ENCODE results near the gene THTPA. TPM values are rescaled to one million over a fixed set of nuclear protein-coding genes. Genes with fewer than 3 reads are reported as not detected.

The THTPA gene
- total RNA-seq, 3 donors from 2014 or later (not counting 1 experiment from before 2014, with no cell fraction given) = 16.5 to 19.3 (median 19.1) TPM

DNA sequence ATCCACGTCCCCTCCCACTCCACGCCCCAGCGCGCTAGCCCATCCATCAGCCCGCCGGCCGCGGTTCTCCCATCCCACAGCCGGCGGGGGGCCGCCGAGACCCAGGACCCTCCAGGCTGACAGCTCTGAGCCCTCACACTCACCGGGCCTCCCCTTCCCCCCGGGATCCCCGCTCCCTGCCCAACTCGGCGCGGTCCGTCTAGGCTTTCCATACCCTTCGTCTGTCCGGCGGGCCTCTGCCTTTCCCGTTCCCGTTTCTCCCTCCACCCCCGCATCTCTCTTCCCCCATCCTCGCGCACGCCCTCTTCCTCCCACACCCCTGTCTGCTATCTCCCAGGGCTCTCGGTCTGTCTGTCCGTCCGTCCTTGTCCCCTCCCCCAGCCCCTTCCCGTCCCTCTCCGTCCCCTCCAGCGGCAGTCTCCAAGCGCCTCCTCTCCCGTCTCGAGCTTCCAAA lies 5.2 kb upstream of the THTPA start:
- intact Hi-C loops (cut with micrococcal nuclease) = loop anchor here (1.0 kb wide), 1 partner anchor 82 kb away; the partner anchor contains the start of gene NGDN
- Mint-ChIP-seq H3K9me3 (no peaks in the 10 kb centered on the region), H3K27me3 (ENCODE audit: low read depth in 2 of 2) (no peaks in the 10 kb centered on the region), H3K4me1 (peaks cover 6 to 15% of the 10 kb centered on the region in 2 donors), H3K36me3 (no peaks in the 10 kb centered on the region), H3K27ac (no peak overlapping the region), H3K4me3 (no peak overlapping the region)
- TF ChIP-seq CTCF (IDR thresholded peaks at IDR 0.05) = no peak
- no peaks in the 10 kb centered on the region for H3K9me3 ChIP-seq (ENCODE audit: control insufficient read depth, insufficient read depth, low read length)
- no peaks in the 10 kb centered on the region for H3K36me3 ChIP-seq (ENCODE audit: control insufficient read depth, insufficient read depth, low read length)
- WGBS (ENCODE audit: insufficient coverage) = 4% methylated on average over 31 of the region's 37 CpGs
- peak overlapping the region; percentile 66 for H3K4me3 ChIP-seq (ENCODE audit: low read length)
- peaks cover 9% of the 10 kb centered on the region for H3K27me3 ChIP-seq (ENCODE audit: control insufficient read depth, insufficient read depth, low read length)
- no peak overlapping the region for H3K27ac ChIP-seq (ENCODE audit: low read length)
- ATAC-seq (no peak), DNase-seq (no peak)
- H3K4me1 ChIP-seq (ENCODE audit: control insufficient read depth, insufficient read depth, low read length) = peaks cover 23% of the 10 kb centered on the region

- Mint-ChIP-seq H3K9me3 (no peaks in the 10 kb centered on the region), H3K4me3 (no peak within 1 kb of the TSS), H3K27ac (peak within 1 kb of the TSS in 1 of 2 donors; percentile 60), H3K4me1 (peaks cover 12 to 21% of the 10 kb centered on the region in 2 donors), H3K36me3 (no peaks in the 10 kb centered on the region), H3K27me3 (ENCODE audit: low read depth in 2 of 2) (no peaks in the 10 kb centered on the region)
- peaks cover 9% of the 10 kb centered on the region for H3K27me3 ChIP-seq (ENCODE audit: control insufficient read depth, insufficient read depth, low read length)
- TF ChIP-seq CTCF (IDR thresholded peaks at IDR 0.05) = no peak
- H3K9me3 ChIP-seq (ENCODE audit: control insufficient read depth, insufficient read depth, low read length) = no peaks in the 10 kb centered on the region
- peaks cover 27% of the 10 kb centered on the region for H3K4me1 ChIP-seq (ENCODE audit: control insufficient read depth, insufficient read depth, low read length)
- no peak within 1 kb of the TSS for H3K27ac ChIP-seq (ENCODE audit: low read length)
- DNase-seq (peak; percentile 54 to 84), ATAC-seq (peak; percentile 56 to 62 (median 61))
- under 1% methylated on average over 36 of the region's 49 CpGs for WGBS (ENCODE audit: insufficient coverage)
- H3K4me3 ChIP-seq (ENCODE audit: low read length) = peak within 1 kb of the TSS; percentile 66
- H3K36me3 ChIP-seq (ENCODE audit: control insufficient read depth, insufficient read depth, low read length) = no peaks in the 10 kb centered on the region
- intact Hi-C loops (cut with micrococcal nuclease) = loop anchor here (1.0 kb wide), 1 partner anchor 82 kb away; the partner anchor contains the start of gene NGDN
Observed at GRCh38 chr14:23551266-23552028, 4.6 kb upstream of the THTPA start, which contains the start of gene ZFHX2. TSS of gene ZFHX2 (minus strand) at chr14:23551765. CDS start at chr14:23535325, 16,440 bp downstream.

GRCh38 chr14:23555533-23555881 lies 564 bp upstream of the THTPA start:
- DNase-seq (no peak), ATAC-seq (no peak)
- WGBS (ENCODE audit: insufficient coverage) = 5% methylated on average over 10 of the region's 14 CpGs
- Histone ChIP-seq H3K27me3 (ENCODE audit: control insufficient read depth, insufficient read depth, low read length) (peaks cover 6% of the 10 kb centered on the region), H3K9me3 (ENCODE audit: control insufficient read depth, insufficient read depth, low read length) (no peaks in the 10 kb centered on the region), H3K27ac (ENCODE audit: low read length) (peak overlapping the region; percentile 93), H3K4me1 (ENCODE audit: control insufficient read depth, insufficient read depth, low read length) (peaks cover 35% of the 10 kb centered on the region), H3K4me3 (ENCODE audit: low read length) (peak overlapping the region; percentile 98), H3K36me3 (ENCODE audit: control insufficient read depth, insufficient read depth, low read length) (peaks cover 17% of the 10 kb centered on the region)
- TF ChIP-seq CTCF (IDR thresholded peaks at IDR 0.05) = no peak
- Mint-ChIP-seq H3K4me1 (peaks cover 28 to 33% of the 10 kb centered on the region in 2 donors), H3K4me3 (peak overlapping the region; percentile 98), H3K27ac (peak overlapping the region; percentile 91 to 96), H3K36me3 (no peaks in the 10 kb centered on the region), H3K9me3 (no peaks in the 10 kb centered on the region), H3K27me3 (ENCODE audit: low read depth in 2 of 2) (no peaks in the 10 kb centered on the region)
- intact Hi-C loops (cut with micrococcal nuclease) = no loop called here

All from natural killer cell (primary cell).